ENCODE data around the gene KDM2B. TPM values are rescaled to one million over a fixed set of nuclear protein-coding genes. Genes with fewer than 3 reads are reported as not detected.
"Not testable (repeated sequence)": the region's sequence is repeated elsewhere in the genome, so short reads cannot be mapped to it uniquely, and the experiment has no call there.

The KDM2B gene
- total RNA-seq, 4 donors from 2014 or later: 13.6 to 23.5 (median 20.0) TPM

- TF ChIP-seq POLR2A (IDR thresholded peaks at IDR 0.05; ENCODE audit: low read depth) (no peak), CTCF (IDR thresholded peaks at IDR 0.05) (no peak), EP300 (IDR thresholded peaks at IDR 0.05) (no peak), POLR2AphosphoS5 (IDR thresholded peaks at IDR 0.05) (no peak)
- H3K27ac ChIP-seq (replicated peaks in 1 of 4): no peak overlapping the region
- H3K4me1 ChIP-seq: peaks cover 0 to 2% (median 0%) of the 10 kb centered on the region in 4 donors
- no peak for DNase-seq (ENCODE audit: extremely low spot score)
- 83% methylated on average over 5 of the region's 5 CpGs for WGBS
- no peaks in the 10 kb centered on the region for H3K36me3 ChIP-seq
- H3K27me3 ChIP-seq: no peaks in the 10 kb centered on the region
- H3K4me3 ChIP-seq: no peak overlapping the region
- intact Hi-C loops (cut with DNase I): no loop called here
- H3K9me3 ChIP-seq: no peaks in the 10 kb centered on the region
Measured at GRCh38 chr12:121388421-121388981, 192.3 kb downstream of the KDM2B start.

- DNase-seq (ENCODE audit: extremely low spot score); H3K27me3 ChIP-seq; H3K36me3 ChIP-seq; H3K27ac ChIP-seq (replicated peaks in 1 of 4); H3K4me1 ChIP-seq; H3K9me3 ChIP-seq; intact Hi-C loops (cut with DNase I); H3K4me3 ChIP-seq: not testable (repeated sequence)
- WGBS: 80% methylated on average over 6 of the region's 6 CpGs
Measured at GRCh38 chr12:121384891-121385290, 195.9 kb downstream of the KDM2B start.

GRCh38 chr12:121383601-121384021 is 197.2 kb downstream of the KDM2B start:
- Histone ChIP-seq H3K36me3 (no peaks in the 10 kb centered on the region), H3K27me3 (no peaks in the 10 kb centered on the region), H3K27ac (replicated peaks in 1 of 4) (no peak overlapping the region), H3K9me3 (no peaks in the 10 kb centered on the region), H3K4me3 (no peak overlapping the region), H3K4me1 (no peaks in the 10 kb centered on the region)
- intact Hi-C loops (cut with DNase I): no loop called here
- no peak for TF ChIP-seq POLR2AphosphoS5 (IDR thresholded peaks at IDR 0.05)
- TF ChIP-seq POLR2A (IDR thresholded peaks at IDR 0.05; ENCODE audit: low read depth): no peak
- no peak for TF ChIP-seq EP300 (IDR thresholded peaks at IDR 0.05)
- no peak for TF ChIP-seq CTCF (IDR thresholded peaks at IDR 0.05)
- DNase-seq (ENCODE audit: extremely low spot score): no peak
- 85% methylated on average over 9 of the region's 9 CpGs for WGBS

- 85% methylated on average over 10 of the region's 10 CpGs for WGBS
- Histone ChIP-seq H3K9me3 (no peaks in the 10 kb centered on the region), H3K27ac (replicated peaks in 1 of 4) (no peak overlapping the region), H3K27me3 (no peaks in the 10 kb centered on the region), H3K36me3 (no peaks in the 10 kb centered on the region), H3K4me3 (no peak overlapping the region), H3K4me1 (no peaks in the 10 kb centered on the region)
- intact Hi-C loops (cut with DNase I): no loop called here
- TF ChIP-seq POLR2A (IDR thresholded peaks at IDR 0.05; ENCODE audit: low read depth) (no peak), EP300 (IDR thresholded peaks at IDR 0.05) (no peak), CTCF (IDR thresholded peaks at IDR 0.05) (no peak), POLR2AphosphoS5 (IDR thresholded peaks at IDR 0.05) (no peak)
- DNase-seq (ENCODE audit: extremely low spot score): no peak
Measured at GRCh38 chr12:121379945-121380344, 200.9 kb downstream of the KDM2B start.

Small RNAs within 50 kb of the gene (small RNA-seq; reads per million reads assigned to genes)
- 0 reads per million in 3 donors for gene RNU6-1004P

Other genes with a start within 250 kb of the KDM2B start
- 10 to 100 TPM; 70.9 to 81.8 (median 75.5) TPM for gene ANAPC5, start 228.6 kb downstream of the KDM2B start, total RNA-seq
- gene RNF34, start 180.9 kb downstream of the KDM2B start, total RNA-seq: 10 to 100 TPM; 39.6 to 69.9 (median 46.6) TPM
- 10 to 100 TPM in 2 of 4 donors, 1 to 10 TPM in 2; 7.1 to 17.7 (median 13.5) TPM for gene ORAI1, start 45.5 kb upstream of the KDM2B start, total RNA-seq
- 1 to 10 TPM in 1 of 4 donors, under 1 TPM in 2, not detected in 1; 0.13 to 1.2 (median 0.17) TPM for gene MORN3, start 88.6 kb upstream of the KDM2B start, total RNA-seq
- 10 to 100 TPM in 1 of 4 donors, 1 to 10 TPM in 3; 4.5 to 14.1 (median 6.4) TPM for gene TMEM120B, start 131.7 kb upstream of the KDM2B start, total RNA-seq
- 10 to 100 TPM in 3 of 4 donors, 1 to 10 TPM in 1; 7.0 to 23.2 (median 15.9) TPM for gene RHOF, start 212.7 kb upstream of the KDM2B start, total RNA-seq
- 10 to 100 TPM in 3 of 4 donors, 1 to 10 TPM in 1; 9.4 to 27.1 (median 19.9) TPM for gene SETD1B, start 223.0 kb upstream of the KDM2B start, total RNA-seq

Measured in esophagus muscularis mucosa (tissue), 4 donors.